GM06990 (cell line): Measurements from ENCODE around the gene CDK5RAP2.
"Not testable (repeated sequence)": the region's sequence is repeated elsewhere in the genome, so short reads cannot be mapped to it uniquely, and the experiment has no call there.

Experiments used
- DNase-seq: peaks from one replicate; pipeline ENCODE4 v3.0.0-alpha.2; 2011; ENCODE audit not compliant: insufficient read length; ENCODE audit errors: extremely low read depth
- H3K27me3 ChIP-seq: replicated peaks from 2 replicates; pipeline ENCODE4 v1.6.0; 2011; ENCODE audit warnings: low read length; ENCODE audit not compliant: control insufficient read depth, insufficient read depth
- H3K36me3 ChIP-seq: 2 replicates; pipeline ENCODE4 v1.5.1; 2011; ENCODE audit warnings: low read length; ENCODE audit not compliant: control insufficient read depth, insufficient read depth
- H3K4me3 ChIP-seq: replicated peaks from 2 replicates; pipeline ENCODE4 v1.5.1; 2011; ENCODE audit warnings: low read depth, mild to moderate bottlenecking, control low read depth, low read length
- TF ChIP-seq, protein P1 (sequence below): IDR thresholded peaks from 2 replicates; pipeline ENCODE4 v1.5.1; 2011; ENCODE audit warnings: low read length, control low read depth, mild to moderate bottlenecking, inconsistent platforms; ENCODE audit not compliant: insufficient read depth, poor library complexity, severe bottlenecking

Gene CDK5RAP2

DNA sequence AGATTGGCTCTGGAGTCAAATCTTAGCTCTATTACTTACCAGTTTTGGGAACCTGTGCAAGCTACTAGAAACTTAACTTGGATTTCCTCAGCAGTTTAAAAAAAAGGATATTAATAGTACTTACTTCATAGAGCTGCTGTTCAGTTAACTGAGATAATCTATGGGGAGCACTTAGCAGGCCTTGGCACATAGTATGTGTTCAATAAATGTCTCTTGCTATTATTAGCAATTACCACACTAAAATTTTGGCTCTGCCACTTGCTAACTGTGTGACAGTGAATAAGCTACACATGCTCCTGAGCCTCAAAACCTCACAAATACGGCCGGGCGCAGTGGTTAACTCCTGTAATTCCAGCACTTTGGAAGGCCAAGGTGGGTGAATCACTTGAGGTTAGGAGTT is 55.9 kb downstream of the CDK5RAP2 start:
- TF ChIP-seq, protein P1, sequence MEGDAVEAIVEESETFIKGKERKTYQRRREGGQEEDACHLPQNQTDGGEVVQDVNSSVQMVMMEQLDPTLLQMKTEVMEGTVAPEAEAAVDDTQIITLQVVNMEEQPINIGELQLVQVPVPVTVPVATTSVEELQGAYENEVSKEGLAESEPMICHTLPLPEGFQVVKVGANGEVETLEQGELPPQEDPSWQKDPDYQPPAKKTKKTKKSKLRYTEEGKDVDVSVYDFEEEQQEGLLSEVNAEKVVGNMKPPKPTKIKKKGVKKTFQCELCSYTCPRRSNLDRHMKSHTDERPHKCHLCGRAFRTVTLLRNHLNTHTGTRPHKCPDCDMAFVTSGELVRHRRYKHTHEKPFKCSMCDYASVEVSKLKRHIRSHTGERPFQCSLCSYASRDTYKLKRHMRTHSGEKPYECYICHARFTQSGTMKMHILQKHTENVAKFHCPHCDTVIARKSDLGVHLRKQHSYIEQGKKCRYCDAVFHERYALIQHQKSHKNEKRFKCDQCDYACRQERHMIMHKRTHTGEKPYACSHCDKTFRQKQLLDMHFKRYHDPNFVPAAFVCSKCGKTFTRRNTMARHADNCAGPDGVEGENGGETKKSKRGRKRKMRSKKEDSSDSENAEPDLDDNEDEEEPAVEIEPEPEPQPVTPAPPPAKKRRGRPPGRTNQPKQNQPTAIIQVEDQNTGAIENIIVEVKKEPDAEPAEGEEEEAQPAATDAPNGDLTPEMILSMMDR, result no peak
- Histone ChIP-seq H3K4me3 (no peak overlapping the region), H3K27me3 (no peaks in the 10 kb centered on the region), H3K36me3 (peaks cover 14% of the 10 kb centered on the region)
- DNase-seq, result no peak

DNA sequence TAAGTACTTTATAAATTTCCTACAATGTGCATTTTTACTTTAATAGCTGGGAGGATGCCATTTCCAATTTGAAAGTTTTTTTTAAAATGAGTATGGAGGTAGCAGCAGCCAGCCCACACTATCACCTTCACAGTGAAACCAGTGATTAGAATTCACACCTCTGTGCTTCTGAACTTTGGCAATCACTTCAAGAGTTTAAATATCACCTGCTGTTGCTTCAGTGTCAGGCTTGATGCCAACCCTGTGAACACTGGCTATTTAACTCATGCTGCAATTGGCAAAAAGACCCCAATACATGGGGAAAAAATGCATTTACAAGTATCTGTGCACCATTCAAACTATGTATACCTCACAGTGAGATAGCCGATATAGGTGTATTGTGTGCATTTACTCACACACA is 57.4 kb downstream of the CDK5RAP2 start:
- Histone ChIP-seq H3K27me3 (no peaks in the 10 kb centered on the region), H3K36me3 (peaks cover 7% of the 10 kb centered on the region), H3K4me3 (no peak overlapping the region)
- TF ChIP-seq, protein P1, result no peak
- DNase-seq, result no peak

DNA sequence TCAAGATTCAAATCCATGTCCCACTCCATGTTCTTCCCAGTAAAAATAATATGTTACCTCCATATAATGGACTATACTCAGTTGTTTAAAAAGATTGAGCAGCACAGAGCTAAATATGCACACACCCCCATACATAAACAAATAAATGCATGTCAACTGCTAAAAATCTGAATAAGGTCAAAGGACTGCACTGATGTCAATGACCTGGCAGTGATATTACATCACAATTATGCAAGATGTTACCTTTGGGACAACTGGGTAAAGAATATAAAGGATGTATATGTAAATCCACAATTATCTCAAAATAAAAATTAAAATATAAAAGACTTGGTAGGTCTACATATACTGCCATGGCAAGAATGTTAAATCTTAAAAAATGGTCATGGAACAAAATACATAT is 57.9 kb downstream of the CDK5RAP2 start:
- peaks cover 7% of the 10 kb centered on the region for H3K36me3 ChIP-seq
- no peaks in the 10 kb centered on the region for H3K27me3 ChIP-seq
- TF ChIP-seq, protein P1, result no peak
- no peak overlapping the region for H3K4me3 ChIP-seq
- no peak for DNase-seq

DNA sequence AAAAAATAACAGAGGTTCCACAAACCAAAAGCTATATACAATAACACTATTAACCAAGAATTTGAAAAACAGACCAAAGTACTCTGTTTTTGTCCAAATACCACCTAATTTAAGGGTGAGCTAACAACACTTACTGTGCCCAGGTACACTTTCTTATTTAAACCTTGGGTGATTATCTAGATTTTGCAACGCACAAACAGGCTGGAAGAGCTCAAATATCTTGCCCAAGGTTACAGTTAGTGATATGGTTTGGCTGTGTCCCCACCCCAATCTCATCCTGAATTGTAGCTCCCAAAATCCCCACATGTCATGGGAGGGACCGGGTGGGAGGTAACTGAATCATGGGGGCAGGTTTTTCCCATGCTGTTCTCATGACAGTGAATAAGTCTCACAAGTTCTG is 58.9 kb downstream of the CDK5RAP2 start:
- Histone ChIP-seq H3K36me3 (peaks cover 9% of the 10 kb centered on the region), H3K27me3 (no peaks in the 10 kb centered on the region), H3K4me3 (no peak overlapping the region)
- no peak for DNase-seq
- TF ChIP-seq, protein P1, result no peak

DNA sequence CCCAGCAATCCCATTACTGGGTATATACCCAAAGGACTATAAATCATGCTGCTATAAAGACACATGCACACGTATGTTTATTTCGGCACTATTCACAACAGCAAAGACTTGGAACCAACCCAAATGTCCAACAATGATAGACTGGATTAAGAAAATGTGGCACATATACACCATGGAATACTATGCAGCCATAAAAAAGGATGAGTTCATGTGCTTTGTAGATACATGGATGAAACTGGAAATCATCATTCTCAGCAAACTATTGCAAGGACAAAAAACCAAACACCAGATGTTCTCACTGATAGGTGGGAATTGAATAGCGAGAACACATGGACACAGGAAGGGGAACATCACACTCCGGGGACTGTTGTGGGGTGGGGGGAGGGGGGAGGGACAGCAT is 64.0 kb downstream of the CDK5RAP2 start:
- H3K36me3 ChIP-seq, result peaks cover 13% of the 10 kb centered on the region
- not testable (repeated sequence) for DNase-seq, H3K27me3 ChIP-seq, H3K4me3 ChIP-seq

DNA sequence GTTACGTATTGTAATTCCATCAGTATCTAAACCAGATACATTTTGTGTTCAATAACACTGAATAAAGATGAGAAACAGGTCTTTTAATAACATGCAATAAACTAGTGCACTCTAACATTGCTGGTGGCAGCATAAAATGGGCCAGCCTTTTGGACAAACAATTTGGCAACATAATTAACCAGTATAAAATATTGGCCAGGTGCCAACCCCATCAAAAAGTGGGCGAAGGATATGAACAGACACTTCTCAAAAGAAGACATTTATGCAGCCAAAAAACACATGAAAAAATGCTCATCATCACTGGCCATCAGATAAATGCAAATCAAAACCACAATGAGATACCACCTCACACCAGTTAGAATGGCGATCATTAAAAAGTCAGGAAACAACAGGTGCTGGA is 64.5 kb downstream of the CDK5RAP2 start:
- H3K4me3 ChIP-seq, H3K27me3 ChIP-seq, DNase-seq: not testable (repeated sequence)
- H3K36me3 ChIP-seq, result peaks cover 13% of the 10 kb centered on the region

DNA sequence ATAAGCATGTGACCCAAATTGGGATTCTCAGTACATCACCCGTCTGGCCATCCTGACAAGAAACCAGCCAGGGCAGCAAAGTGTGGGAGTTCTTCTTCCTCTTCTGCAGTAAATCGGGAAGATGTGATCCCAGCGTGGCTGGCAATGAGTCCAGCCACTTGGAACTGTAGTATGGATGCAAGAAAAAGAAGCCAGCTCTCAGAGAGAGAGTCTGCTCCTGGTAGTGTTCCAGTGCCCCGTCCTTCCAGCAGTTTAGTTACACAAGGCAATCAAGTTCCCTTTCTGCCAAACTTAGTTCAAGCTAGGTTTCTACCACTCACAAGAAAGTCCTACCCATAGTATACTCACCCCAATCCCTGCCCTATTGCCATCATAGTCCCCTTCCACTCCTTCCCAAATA is 65.6 kb downstream of the CDK5RAP2 start:
- Histone ChIP-seq H3K36me3 (peaks cover 13% of the 10 kb centered on the region), H3K27me3 (no peaks in the 10 kb centered on the region), H3K4me3 (no peak overlapping the region)
- no peak for DNase-seq
- TF ChIP-seq, protein P1, result no peak
